MCF 10A (cell line): ENCODE data around the gene HSP90AB1. TPM values are rescaled to one million over a fixed set of nuclear protein-coding genes. Genes with fewer than 3 reads are reported as not detected.

Experiments used
- BruUV-seq: library from RNA; stranded (reverse); fragments of 400-500 nt; replicated peaks from 2 replicates; lab custom pipeline; 2021; lab: Mats Ljungman, UMichigan
- CTCF ChIA-PET: fragments of 300-600 bp; sonication (Branson Sonifier 250); formaldehyde crosslinking; extraction: SDS; loops from one replicate; lab custom pipeline; 2021; ENCODE audit warnings: antibody characterized with exemption, inconsistent platforms; lab: Yijun Ruan, JAX
- POLR2A ChIA-PET: fragments of 300-600, 350-650 bp; sonication (Branson Sonifier 250); formaldehyde crosslinking; extraction: SDS; loops from one replicate; lab custom pipeline; 2020; ENCODE audit warnings: antibody characterized with exemption, inconsistent platforms; lab: Yijun Ruan, JAX
- DNase-seq: peaks from one replicate; pipeline ENCODE4 v3.0.0-alpha.2; 2018; ENCODE audit not compliant: unreplicated experiment
- H3K27ac Mint-ChIP-seq: one replicate; pipeline ENCODE4 v1.8.0; 2022; ENCODE audit warnings: mild to moderate bottlenecking, low read depth, mixed read lengths; ENCODE audit not compliant: unreplicated experiment
- H3K27me3 Mint-ChIP-seq: one replicate; pipeline ENCODE4 v1.8.0; 2022; ENCODE audit warnings: mixed read lengths; ENCODE audit not compliant: insufficient read depth, unreplicated experiment
- H3K36me3 Mint-ChIP-seq: one replicate; pipeline ENCODE4 v1.8.0; 2022; ENCODE audit warnings: mild to moderate bottlenecking, moderate library complexity, mixed read lengths; ENCODE audit not compliant: insufficient read depth, unreplicated experiment
- H3K4me1 Mint-ChIP-seq: one replicate; pipeline ENCODE4 v1.8.0; 2022; ENCODE audit warnings: mixed read lengths; ENCODE audit not compliant: insufficient read depth, unreplicated experiment
- H3K4me3 Mint-ChIP-seq: one replicate; pipeline ENCODE4 v1.8.0; 2022; ENCODE audit warnings: mild to moderate bottlenecking, moderate library complexity, mixed read lengths; ENCODE audit not compliant: unreplicated experiment
- H3K9me3 Mint-ChIP-seq: one replicate; pipeline ENCODE4 v1.8.0; 2022; ENCODE audit warnings: mixed read lengths; ENCODE audit not compliant: unreplicated experiment
- intact Hi-C: fragments of 100-400 bp; cut with micrococcal nuclease; formaldehyde crosslinking; loops from 2 replicates; pipeline ENCODE4 v1.14.1; 2022
- total RNA-seq: library from RNA; stranded (reverse); gene quantifications from 2 replicates; pipeline ENCODE4 v1.2.3, GENCODE V29; 2022
- TF ChIP-seq, protein P1 (sequence below): fragments of 200-600 bp; IDR thresholded peaks from one replicate; pipeline ENCODE4 v1.8.0; 2022; ENCODE audit warnings: antibody characterized with exemption, mild to moderate bottlenecking; ENCODE audit not compliant: unreplicated experiment

The HSP90AB1 gene
- total RNA-seq, 1 experiment from 2014 or later, result 577 TPM

DNA sequence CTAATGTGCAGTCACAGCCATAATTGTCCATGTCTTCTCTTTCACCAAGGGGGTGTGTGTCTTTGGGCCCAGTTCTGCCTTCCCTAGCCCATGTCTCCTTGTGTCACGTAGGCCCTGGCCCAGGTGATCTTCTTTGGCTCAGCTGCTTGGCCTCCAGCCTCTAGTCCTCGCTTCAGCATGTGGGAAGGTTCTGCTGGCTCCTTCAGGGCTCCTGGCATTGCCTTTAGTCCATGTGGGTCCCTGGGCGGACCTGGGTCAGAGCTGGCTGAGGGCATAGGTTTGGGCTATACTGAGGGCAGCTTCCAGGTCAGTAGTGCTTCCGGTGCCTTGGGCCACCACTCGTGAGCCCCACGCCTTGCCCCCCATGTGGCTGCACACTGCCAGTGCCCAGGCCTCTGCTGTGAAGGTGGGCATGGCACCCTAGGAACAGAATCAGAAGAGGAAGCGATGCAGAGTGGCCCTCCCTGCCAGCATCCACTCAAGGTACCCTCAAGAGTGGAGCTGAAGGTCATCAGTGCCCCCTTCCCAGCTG, 53.5 kb downstream of the HSP90AB1 start:
- H3K36me3 Mint-ChIP-seq, result peaks cover 35% of the 10 kb centered on the region
- H3K9me3 Mint-ChIP-seq, result no peaks in the 10 kb centered on the region
- no peak overlapping the region for H3K4me3 Mint-ChIP-seq
- no peak for DNase-seq
- peaks cover 4% of the 10 kb centered on the region for H3K4me1 Mint-ChIP-seq
- ChIA-PET POLR2A (interaction anchor here (0.6 kb wide), 1 partner anchor 12 kb away, joined by 4 read pairs; no protein-coding TSS in a partner anchor), CTCF (interaction anchor here (0.6 kb wide), 1 partner anchor 34 kb away, joined by 3 read pairs; no protein-coding TSS in a partner anchor)
- TF ChIP-seq, protein P1, sequence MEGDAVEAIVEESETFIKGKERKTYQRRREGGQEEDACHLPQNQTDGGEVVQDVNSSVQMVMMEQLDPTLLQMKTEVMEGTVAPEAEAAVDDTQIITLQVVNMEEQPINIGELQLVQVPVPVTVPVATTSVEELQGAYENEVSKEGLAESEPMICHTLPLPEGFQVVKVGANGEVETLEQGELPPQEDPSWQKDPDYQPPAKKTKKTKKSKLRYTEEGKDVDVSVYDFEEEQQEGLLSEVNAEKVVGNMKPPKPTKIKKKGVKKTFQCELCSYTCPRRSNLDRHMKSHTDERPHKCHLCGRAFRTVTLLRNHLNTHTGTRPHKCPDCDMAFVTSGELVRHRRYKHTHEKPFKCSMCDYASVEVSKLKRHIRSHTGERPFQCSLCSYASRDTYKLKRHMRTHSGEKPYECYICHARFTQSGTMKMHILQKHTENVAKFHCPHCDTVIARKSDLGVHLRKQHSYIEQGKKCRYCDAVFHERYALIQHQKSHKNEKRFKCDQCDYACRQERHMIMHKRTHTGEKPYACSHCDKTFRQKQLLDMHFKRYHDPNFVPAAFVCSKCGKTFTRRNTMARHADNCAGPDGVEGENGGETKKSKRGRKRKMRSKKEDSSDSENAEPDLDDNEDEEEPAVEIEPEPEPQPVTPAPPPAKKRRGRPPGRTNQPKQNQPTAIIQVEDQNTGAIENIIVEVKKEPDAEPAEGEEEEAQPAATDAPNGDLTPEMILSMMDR, result no peak
- intact Hi-C loops, result no loop called here
- BruUV-seq, result TSS peak; percentile 23
- peaks cover 18% of the 10 kb centered on the region for H3K27me3 Mint-ChIP-seq
- H3K27ac Mint-ChIP-seq, result peak overlapping the region; percentile 22

DNA sequence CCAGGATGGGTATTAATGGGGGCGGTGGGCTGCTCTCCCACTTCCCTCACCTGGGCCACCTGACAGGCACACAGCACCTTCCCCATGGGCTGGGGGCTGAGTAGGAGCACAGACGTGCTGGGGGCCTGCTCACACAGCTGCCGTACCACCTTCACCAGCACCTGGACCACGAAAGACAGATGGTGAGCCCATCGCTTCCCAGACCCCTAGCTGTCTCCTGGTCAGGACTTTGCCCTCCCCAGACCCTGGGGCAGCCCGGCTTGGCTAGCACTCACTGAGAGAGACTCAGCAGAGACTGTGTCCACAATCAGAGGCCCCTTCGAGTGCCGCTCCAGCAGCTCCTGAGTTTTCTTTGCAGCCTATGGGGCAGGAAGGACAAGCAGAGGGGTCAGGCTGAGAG, 54.2 kb downstream of the HSP90AB1 start:
- Mint-ChIP-seq H3K27me3 (peaks cover 11% of the 10 kb centered on the region), H3K9me3 (no peaks in the 10 kb centered on the region), H3K27ac (peak overlapping the region; percentile 22), H3K36me3 (peaks cover 35% of the 10 kb centered on the region), H3K4me3 (no peak overlapping the region), H3K4me1 (peaks cover 4% of the 10 kb centered on the region)
- BruUV-seq, result no TSS peak
- ChIA-PET POLR2A (no interaction called here), CTCF (interaction anchor here (0.6 to 1.4 kb wide), 2 partner anchors 11 to 33 kb away, joined by 3 to 4 read pairs; partner anchors contain the start of gene AARS2)
- DNase-seq, result no peak
- TF ChIP-seq, protein P1, result no peak
- intact Hi-C loops, result no loop called here

DNA sequence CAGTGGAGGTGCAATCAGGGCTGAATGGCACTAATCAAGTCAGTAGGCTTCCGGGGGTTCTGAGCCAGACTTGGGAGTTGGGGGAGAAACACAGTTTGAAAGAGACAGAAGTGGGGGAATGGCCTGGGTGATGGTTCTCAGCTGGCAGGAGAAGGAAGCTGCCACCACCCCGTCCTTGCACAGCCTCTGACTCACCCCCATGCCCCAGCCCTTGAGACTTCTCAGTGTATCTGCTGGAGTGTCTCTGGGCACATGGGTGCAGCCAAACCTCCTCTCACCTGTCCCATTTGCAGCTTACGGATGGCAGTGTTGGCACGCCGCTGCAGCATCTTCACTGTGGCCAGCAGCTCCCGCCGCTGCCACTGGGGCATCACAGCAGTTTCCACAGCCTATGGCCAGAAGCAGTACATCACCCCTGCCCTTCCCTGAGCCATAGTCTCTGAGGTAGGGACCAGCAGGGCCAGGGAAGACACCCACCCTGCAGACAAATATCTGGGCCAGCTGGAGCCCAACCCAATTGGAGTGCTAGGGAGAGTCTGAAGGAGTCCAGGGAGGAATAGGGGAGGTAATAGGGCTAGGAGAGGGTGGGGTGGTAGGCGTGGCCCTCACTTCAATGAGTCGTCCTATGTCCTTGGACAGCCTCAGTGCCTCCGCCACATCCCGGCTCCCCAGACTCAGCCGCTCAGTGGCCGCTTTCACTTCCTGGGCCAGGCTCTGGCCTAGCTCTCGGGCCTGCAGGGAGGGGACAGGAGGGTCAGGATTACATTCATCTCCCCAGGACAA, 55.1 kb downstream of the HSP90AB1 start:
- no peak overlapping the region for H3K27ac Mint-ChIP-seq
- no TSS peak for BruUV-seq
- H3K9me3 Mint-ChIP-seq, result no peaks in the 10 kb centered on the region
- ChIA-PET CTCF (interaction anchor here (1.2 to 1.4 kb wide), 2 partner anchors 11 to 31 kb away, joined by 3 to 4 read pairs; partner anchors contain the start of gene AARS2), POLR2A (interaction anchor here (0.6 to 0.7 kb wide), 3 partner anchors 21 to 556 kb away, joined by 3 to 5 read pairs (median 3); no protein-coding TSS in a partner anchor)
- peaks cover 2% of the 10 kb centered on the region for H3K27me3 Mint-ChIP-seq
- H3K4me3 Mint-ChIP-seq, result no peak overlapping the region
- TF ChIP-seq, protein P1, result no peak
- peaks cover 4% of the 10 kb centered on the region for H3K4me1 Mint-ChIP-seq
- DNase-seq, result no peak
- peaks cover 38% of the 10 kb centered on the region for H3K36me3 Mint-ChIP-seq
- intact Hi-C loops, result no loop called here

DNA sequence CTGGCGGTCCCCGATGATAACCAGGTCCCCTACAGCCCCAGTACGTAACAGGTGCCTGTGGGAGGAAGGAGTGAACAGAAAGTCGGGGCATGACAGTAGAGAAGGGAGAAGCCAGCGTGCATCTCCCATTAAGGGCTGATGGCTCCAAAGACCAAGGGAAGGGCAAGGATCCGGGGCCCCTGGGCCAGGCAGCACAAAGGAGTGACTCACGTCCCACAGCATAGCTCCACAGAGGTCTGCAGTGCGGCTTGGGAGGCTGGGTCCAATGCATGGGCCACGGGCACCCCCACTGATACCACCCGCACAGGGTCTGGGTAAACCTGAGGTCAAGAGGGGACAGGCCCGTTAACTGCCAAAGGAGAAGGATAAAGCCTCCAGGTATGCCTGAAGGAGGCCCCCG, 56.0 kb downstream of the HSP90AB1 start:
- no peaks in the 10 kb centered on the region for H3K9me3 Mint-ChIP-seq
- CTCF ChIA-PET, result interaction anchor here (1.1 to 1.2 kb wide), 2 partner anchors 10 to 30 kb away, joined by 3 to 7 read pairs; partner anchors contain the start of gene AARS2
- H3K4me1 Mint-ChIP-seq, result peaks cover 3% of the 10 kb centered on the region
- no peaks in the 10 kb centered on the region for H3K27me3 Mint-ChIP-seq
- no peak overlapping the region for H3K4me3 Mint-ChIP-seq
- H3K27ac Mint-ChIP-seq, result no peak overlapping the region
- POLR2A ChIA-PET, result interaction anchor here (0.7 kb wide), 1 partner anchor 22 kb away, joined by 3 read pairs; no protein-coding TSS in a partner anchor
- TF ChIP-seq, protein P1, result no peak
- intact Hi-C loops, result no loop called here
- no peak for DNase-seq
- no TSS peak for BruUV-seq
- H3K36me3 Mint-ChIP-seq, result peaks cover 39% of the 10 kb centered on the region
